ENCODE measurements around the gene APBB2.
"Not testable (repeated sequence)": the region's sequence is repeated elsewhere in the genome, so short reads cannot be mapped to it uniquely, and the experiment has no call there.

The APBB2 gene

DNA sequence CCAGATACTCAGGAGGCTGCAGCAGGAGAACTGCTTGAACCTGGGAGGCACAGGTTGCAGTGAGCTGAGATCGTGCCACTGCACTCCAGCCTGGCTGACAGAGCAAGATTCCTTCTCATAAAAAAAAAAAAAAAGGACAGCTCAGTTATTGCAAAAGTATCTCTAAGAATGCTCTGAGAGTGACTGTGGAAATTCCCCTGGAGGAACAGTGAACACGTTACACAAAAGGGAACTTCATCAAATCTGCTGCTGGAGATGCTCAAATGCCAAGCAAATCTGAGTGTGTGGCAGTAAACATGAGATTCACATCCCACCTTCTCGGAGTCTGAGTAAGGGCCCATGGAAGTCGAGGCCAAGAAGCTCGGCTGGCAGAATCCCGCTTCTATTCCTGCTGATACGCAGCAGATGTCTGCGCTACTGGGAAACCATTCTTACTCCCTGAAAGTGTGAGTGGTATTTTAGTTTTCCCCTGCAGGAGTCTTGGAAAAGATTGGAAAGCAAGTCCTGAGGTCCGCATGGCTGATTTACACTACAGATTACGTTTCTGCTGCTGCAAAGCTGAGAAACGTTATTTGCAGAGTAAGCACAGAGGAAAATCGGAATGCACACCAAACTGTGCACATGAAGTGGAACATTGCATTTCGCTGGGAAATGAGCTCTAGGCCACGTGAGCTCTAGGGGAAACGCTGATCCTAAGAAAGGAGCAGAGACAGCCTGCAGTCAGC, 301.7 kb downstream of the APBB2 start:
- DNase-seq (ENCODE audit: low read depth) = no peak
- no peak for TF ChIP-seq CTCF (IDR thresholded peaks at IDR 0.05; ENCODE audit: insufficient read depth, low read depth, low read length, missing control alignments)
- H3K4me3 ChIP-seq (ENCODE audit: low read depth, low read length) = no peak overlapping the region

- TF ChIP-seq CTCF (IDR thresholded peaks at IDR 0.05; ENCODE audit: insufficient read depth, low read depth, low read length, missing control alignments) = no peak
- no peak for DNase-seq (ENCODE audit: low read depth)
- H3K4me3 ChIP-seq (ENCODE audit: low read depth, low read length) = no peak overlapping the region
Measured at GRCh38 chr4:40910706-40911105, 303.6 kb downstream of the APBB2 start.

- no peak for DNase-seq (ENCODE audit: low read depth)
- TF ChIP-seq CTCF (IDR thresholded peaks at IDR 0.05; ENCODE audit: insufficient read depth, low read depth, low read length, missing control alignments) = no peak
- no peak overlapping the region for H3K4me3 ChIP-seq (ENCODE audit: low read depth, low read length)
Measured at GRCh38 chr4:40909363-40909876, 304.9 kb downstream of the APBB2 start.

- no peak overlapping the region for H3K4me3 ChIP-seq (ENCODE audit: low read depth, low read length)
- DNase-seq (ENCODE audit: low read depth) = peak; percentile 87
- peak; percentile 97 for TF ChIP-seq CTCF (IDR thresholded peaks at IDR 0.05; ENCODE audit: insufficient read depth, low read depth, low read length, missing control alignments)
Measured at GRCh38 chr4:40908702-40909362, 305.5 kb downstream of the APBB2 start.

DNA sequence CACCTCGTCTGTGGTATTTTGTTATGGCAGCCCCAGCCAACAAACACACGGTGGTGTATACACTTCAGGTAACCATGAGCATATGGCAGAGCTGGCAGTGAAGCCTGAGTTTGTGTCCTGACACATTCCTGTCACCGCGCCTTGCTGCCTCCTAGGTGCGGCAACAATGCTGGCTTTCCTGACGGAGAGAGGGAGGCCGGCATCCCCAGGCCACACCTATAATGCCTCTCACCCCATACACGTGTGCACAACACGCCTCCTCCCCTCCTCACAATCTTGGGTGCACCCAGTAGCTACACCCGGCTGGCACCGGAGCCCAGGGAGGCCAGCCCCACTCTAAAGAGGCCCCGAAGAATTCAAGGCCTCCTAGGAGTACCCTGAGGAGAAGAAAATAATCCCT, 306.0 kb downstream of the APBB2 start:
- no peak for DNase-seq (ENCODE audit: low read depth)
- H3K4me3 ChIP-seq (ENCODE audit: low read depth, low read length) = no peak overlapping the region
- TF ChIP-seq CTCF (IDR thresholded peaks at IDR 0.05; ENCODE audit: insufficient read depth, low read depth, low read length, missing control alignments) = no peak

- H3K4me3 ChIP-seq (ENCODE audit: low read depth, low read length) = no peak overlapping the region
- no peak for TF ChIP-seq CTCF (IDR thresholded peaks at IDR 0.05; ENCODE audit: insufficient read depth, low read depth, low read length, missing control alignments)
Measured at GRCh38 chr4:40905414-40905813, 308.9 kb downstream of the APBB2 start.

GRCh38 chr4:40900531-40900930, 313.8 kb downstream of the APBB2 start:
- H3K4me3 ChIP-seq (ENCODE audit: low read depth, low read length); DNase-seq (ENCODE audit: low read depth): not testable (repeated sequence)

More at GRCh38 chr4:40905414-40905813, 308.9 kb downstream of the APBB2 start:
- no peak for DNase-seq (ENCODE audit: low read depth)

Measured in GM12865 (cell line).